GM12878 (cell line): ENCODE measurements around the gene NDUFV3.

ENCODE experiments used
- BHLHE40 ChIP-seq, 2 experiments: fragments of 450-650 bp in 1 of 2; IDR thresholded peaks; 2 replicates each; pipeline ENCODE4 v1.6.1; 2011 to 2017; ENCODE audit warnings: low read depth in 2 of 2, borderline replicate concordance in 1 of 2, improper control_type of control experiment in 1 of 2, low read length in 1 of 2, mild to moderate bottlenecking in 1 of 2
- CTCF ChIP-seq, 3 experiments: IDR thresholded peaks in 2 of 3; conservative IDR thresholded peaks in 1 of 3; 2 replicates each; pipeline ENCODE4 v1.5.1; 2011; ENCODE audit warnings: low read depth in 3 of 3, low read length in 3 of 3, mild to moderate bottlenecking in 3 of 3, control low read depth in 2 of 3, moderate library complexity in 2 of 3, inconsistent platforms in 1 of 3, mixed read lengths in 1 of 3; ENCODE audit not compliant: control insufficient read depth in 2 of 3, insufficient read depth in 1 of 3; ENCODE audit errors: extremely low read depth in 1 of 3
- EP300 ChIP-seq, 2 experiments: fragments of 150-350 bp in 1 of 2; IDR thresholded peaks; 2 replicates each; pipeline ENCODE4 v1.6.1; 2011 to 2012; ENCODE audit warnings: low read depth in 2 of 2, low read length in 2 of 2, borderline replicate concordance in 1 of 2, improper control_type of control experiment in 1 of 2, inconsistent platforms in 1 of 2; ENCODE audit not compliant: control insufficient read depth in 1 of 2
- FOS ChIP-seq: IDR thresholded peaks from 3 replicates; pipeline ENCODE4 v1.6.1; 2011; ENCODE audit warnings: borderline replicate concordance; ENCODE audit not compliant: insufficient read length; ENCODE audit errors: extremely low read depth
- PML ChIP-seq: IDR thresholded peaks from 2 replicates; pipeline ENCODE4 v1.6.1; 2012; ENCODE audit warnings: low read length, inconsistent platforms
- SP1 ChIP-seq: IDR thresholded peaks from one replicate; pipeline ENCODE4 v1.6.1; 2011; ENCODE audit warnings: low read depth, low read length

- TF ChIP-seq SP1 (no peak), EP300 (IDR thresholded peaks at IDR 0.05; ENCODE audit: borderline replicate concordance in 1 of 2, control insufficient read depth in 1 of 2, low read depth in 2 of 2, low read length in 2 of 2) (no peak), CTCF (IDR thresholded peaks at IDR 0.05 in 2 of 3, conservative IDR thresholded peaks at IDR 0.05 in 1 of 3; ENCODE audit: control insufficient read depth in 2 of 3, extremely low read depth in 1 of 3, insufficient read depth in 1 of 3, low read depth in 3 of 3, low read length in 3 of 3) (no peak), PML (no peak), BHLHE40 (IDR thresholded peaks at IDR 0.05; ENCODE audit: borderline replicate concordance in 1 of 2, low read depth in 2 of 2, low read length in 1 of 2) (no peak), FOS (no peak)
Measured at GRCh38 chr21:42857216-42857615, 35.9 kb upstream of the NDUFV3 start.
